ENCODE results near the gene ENOX1. TPM values are rescaled to one million over a fixed set of nuclear protein-coding genes. Genes with fewer than 3 reads are reported as not detected.

Gene ENOX1
- total and polyA plus RNA-seq, 2 of the 8 experiments (the other 6 are each of a cell fraction or from before 2014, with no cell fraction given) = 0.23 to 0.37 TPM

- TF ChIP-seq RXRA (IDR thresholded peaks at IDR 0.05; ENCODE audit: insufficient read depth, low read depth, low read length) (no peak), JUND (IDR thresholded peaks at IDR 0.05; ENCODE audit: low read length) (no peak), KDM4A (IDR thresholded peaks at IDR 0.05; ENCODE audit: low read depth, low read length, severe bottlenecking) (no peak)
These were observed 354.9 kb downstream of the ENOX1 start (continued) for GRCh38 chr13:43431841-43432240.

Measured in H1 (cell line).